CD4-positive, alpha-beta T cell treated with Interleukin-21 for 1 hour (primary cell): Measurements from ENCODE around the gene NOTCH4.
"Not testable (repeated sequence)": the region's sequence is repeated elsewhere in the genome, so short reads cannot be mapped to it uniquely, and the experiment has no call there.

ENCODE experiments used
- DNase-seq: peaks from one replicate; pipeline ENCODE4 v3.0.0-alpha.2; 2020

The NOTCH4 gene

DNA sequence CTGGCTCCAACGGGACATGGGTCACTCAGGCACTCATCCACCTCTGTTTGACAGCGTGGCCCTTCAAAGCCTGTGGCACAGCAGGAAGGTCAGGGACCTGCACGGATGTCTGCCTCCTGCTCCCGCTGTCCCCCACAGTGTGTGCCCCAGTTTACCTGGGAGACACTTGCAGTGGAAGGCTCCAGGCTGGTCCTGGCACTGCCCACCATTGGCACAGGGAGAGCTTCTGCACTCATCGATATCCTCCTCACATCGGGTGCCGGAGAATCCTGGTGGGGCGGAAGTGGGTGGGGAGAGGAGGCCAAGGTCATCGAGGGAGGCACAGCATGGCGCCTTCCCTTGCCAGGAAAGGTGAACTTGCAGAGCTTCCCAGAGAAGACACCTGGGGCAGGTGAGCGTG is 6.9 kb downstream of the NOTCH4 start:
- DNase-seq = no peak

- DNase-seq = no peak
Measured at GRCh38 chr6:32216285-32216684, 7.6 kb downstream of the NOTCH4 start.

GRCh38 chr6:32215617-32216016 is 8.2 kb downstream of the NOTCH4 start:
- no peak for DNase-seq

DNA sequence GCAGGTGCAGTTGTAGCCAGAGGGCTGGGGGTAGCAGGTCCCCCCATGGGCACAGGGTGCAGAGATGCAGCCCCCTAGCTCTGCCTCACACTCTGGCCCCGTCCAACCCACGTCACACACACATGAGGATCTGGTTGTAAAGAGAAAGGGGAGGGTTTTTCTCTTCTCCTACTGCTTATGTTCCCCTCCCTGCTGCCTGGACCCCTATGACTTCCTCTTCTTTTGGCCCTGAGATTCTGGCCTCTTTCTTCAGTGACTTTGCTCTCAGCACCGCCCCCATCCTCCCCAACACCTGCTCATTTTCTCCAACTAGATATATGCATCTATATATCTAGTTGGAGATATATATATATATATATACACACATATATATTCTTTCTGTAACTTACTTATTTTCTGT is 9.7 kb downstream of the NOTCH4 start:
- DNase-seq = no peak

- DNase-seq = no peak
Measured at GRCh38 chr6:32213649-32214048, 10.2 kb downstream of the NOTCH4 start.

- DNase-seq = no peak
Measured at GRCh38 chr6:32212076-32212760, 11.6 kb downstream of the NOTCH4 start.

DNA sequence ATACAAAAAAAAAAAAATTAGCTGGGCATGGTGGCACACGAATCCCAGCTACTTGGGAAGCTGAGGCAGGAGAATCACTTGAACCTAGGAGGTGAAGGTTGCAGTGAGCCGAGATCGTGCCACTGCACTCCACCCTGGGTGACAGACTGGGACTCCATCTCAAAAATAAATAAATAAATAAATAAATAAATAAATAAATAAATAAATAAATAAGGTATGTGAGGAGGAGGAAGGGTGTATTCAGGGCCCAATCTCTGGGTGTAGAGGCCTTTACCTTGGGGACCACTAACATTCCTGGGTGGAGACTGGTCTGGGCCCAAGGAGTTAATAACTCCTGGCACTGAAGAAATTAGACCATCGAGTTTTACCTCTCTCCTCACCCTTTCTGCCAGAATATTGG is 12.4 kb downstream of the NOTCH4 start:
- DNase-seq = not testable (repeated sequence)

- DNase-seq = no peak
Measured at GRCh38 chr6:32210191-32210601, 13.7 kb downstream of the NOTCH4 start.

DNA sequence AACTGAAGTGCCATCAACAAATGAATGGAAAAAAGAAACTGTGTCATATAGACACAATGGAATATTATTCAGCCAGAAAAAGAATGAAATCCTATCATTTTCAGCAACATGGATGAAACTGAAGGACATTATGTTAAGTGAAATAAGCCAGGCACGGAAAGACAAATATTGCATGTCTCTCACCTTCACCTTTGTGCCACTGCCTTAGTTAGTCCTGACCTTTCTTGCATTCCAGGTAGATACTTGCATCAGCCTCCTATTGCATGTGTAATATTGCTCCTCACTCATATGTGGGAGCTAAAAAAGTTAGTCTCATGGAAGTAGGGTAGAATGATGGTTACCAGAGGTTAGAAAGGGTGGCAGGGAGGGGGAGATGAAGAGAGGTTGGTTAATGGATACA is 14.9 kb downstream of the NOTCH4 start:
- no peak for DNase-seq

DNA sequence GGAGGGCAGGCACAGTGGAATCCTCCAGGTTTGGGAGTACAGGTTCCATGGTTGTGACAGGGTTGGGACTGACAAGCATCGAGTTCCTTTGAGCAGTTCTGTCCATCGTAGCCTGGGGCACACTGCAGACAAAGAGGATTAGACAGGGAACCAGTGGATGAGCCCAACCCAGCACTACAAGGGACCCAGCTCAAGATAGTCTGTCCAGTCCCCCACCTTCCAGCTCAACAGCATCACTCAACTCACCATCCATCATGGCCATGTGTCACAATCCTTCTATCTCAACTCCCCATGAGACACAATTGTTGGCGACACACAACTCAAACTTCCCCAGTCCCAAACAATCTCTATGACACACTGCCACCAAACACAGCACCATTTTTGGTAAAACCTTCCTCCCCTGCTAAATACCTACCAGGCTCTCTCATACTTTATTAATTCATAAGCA is 19.6 kb downstream of the NOTCH4 start:
- DNase-seq = no peak

DNA sequence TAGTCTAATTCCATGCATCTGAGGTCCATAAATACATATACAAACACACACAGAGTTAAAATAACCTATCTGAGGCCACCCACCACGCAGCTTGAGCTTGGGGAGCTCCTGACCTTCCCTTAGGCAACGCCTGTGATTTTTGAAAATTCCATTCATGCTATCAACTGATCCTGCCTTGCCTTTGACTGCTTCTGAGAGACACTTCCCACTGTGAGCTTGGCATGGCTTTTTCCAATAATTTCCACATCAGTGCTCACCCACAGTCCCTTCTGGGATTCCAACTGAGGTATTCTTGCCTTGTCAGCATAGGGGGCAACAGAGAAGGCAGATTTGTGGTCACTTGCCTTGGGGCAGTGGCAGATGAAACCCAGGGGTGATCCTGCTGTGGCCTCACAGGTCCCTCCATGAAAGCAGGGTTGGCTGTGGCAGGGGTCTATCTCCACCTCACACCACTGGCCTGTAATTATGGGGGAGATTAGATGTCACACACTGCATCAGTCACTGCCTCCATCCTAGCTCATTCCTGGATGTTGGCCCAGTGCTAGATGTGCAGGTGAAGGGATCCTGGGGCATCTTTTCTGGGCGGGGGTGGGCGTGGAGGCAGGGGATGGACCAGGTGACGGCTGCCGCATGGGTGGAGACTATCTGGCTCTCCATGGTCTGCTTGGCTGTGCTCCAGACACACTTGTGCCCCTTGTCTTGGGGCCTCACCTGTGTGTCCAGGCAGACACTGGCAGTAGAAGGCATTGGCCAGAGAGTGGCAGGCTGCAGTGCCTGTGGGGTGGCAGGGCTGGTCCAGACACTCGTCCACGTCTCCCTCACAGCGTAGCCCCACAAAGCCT is 20.2 kb downstream of the NOTCH4 start:
- DNase-seq = no peak

DNA sequence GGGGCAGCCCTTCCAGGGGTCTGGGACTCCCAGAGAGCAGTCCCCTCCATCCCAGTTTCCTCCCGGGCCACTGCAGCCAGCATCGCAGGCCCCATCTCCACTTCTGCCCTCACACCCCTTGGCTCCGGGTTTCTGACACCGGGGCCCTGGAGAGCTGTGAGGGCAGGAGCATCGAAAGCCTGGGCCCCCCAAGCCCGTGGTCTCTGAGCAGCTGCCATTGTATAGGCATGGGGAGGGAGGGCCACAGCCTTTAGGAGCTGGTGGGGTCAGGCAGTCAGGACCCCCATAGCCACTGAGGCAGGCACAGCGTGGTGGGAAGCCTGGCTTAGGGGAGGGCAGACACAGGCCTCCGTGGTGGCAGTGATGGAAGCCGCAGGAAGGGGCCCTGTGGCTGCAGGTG is 21.7 kb downstream of the NOTCH4 start:
- DNase-seq = no peak

- DNase-seq = no peak
Measured at GRCh38 chr6:32200711-32201475, 23.0 kb downstream of the NOTCH4 start.

DNA sequence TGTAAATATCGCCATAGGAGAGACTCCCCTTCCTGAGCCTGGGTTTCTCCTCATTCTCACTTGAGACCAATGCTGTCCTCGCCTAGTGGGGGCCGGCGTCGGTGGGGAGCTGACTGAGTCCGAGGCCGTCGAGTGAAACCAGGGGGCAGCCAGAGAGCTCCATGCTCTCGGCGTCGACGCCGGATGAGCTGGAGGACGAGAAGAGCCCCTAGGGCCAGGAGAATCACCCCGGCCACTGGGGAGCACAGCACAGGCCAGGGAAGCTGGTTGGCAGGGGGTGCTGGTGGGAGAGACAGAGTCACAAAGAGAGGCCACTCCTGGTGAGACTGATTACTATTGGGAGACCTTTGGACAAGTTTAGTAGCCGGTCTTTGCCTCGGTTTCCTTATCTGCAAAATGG is 25.0 kb downstream of the NOTCH4 start:
- no peak for DNase-seq

DNA sequence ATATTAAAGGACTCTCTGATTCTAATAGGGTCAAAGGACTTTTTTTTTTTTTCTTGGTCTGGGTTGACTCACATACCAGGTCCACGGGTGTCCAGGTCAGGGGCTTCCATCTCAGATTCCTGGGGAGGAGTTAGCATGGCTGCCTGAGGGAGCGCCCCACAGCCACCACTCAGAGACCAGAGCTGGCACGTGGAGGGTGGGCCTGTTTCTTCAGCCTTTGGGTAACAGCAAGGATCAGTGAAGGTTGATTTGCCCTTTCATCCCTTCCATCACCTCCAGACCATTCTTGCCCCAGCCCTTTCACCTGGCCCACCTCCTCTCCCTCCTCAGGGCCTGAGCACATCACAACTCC is 25.5 kb downstream of the NOTCH4 start:
- no peak for DNase-seq

- peak; percentile 32 for DNase-seq
Measured at GRCh38 chr6:32196682-32197616, 26.9 kb downstream of the NOTCH4 start.

- DNase-seq = peak; percentile 79
Measured at GRCh38 chr6:32195902-32196681, 27.8 kb downstream of the NOTCH4 start.

DNA sequence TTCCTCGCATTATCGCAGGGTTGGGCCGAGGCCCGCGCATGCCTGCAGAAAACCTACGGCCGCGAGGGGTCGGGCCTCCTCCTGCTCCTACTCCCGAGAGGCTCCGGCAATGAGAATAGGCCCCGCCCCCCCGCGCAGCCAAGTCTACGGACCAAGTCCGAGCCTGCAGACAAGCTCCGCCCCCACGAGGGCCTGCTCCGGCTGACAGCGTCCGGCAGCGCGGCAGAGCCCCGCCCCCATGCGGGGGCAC is 28.3 kb downstream of the NOTCH4 start:
- peak; percentile 100 for DNase-seq

- peak; percentile 52 for DNase-seq
Measured at GRCh38 chr6:32194825-32195651, 28.8 kb downstream of the NOTCH4 start.

- DNase-seq = no peak
Measured at GRCh38 chr6:32194388-32194787, 29.5 kb downstream of the NOTCH4 start.

DNA sequence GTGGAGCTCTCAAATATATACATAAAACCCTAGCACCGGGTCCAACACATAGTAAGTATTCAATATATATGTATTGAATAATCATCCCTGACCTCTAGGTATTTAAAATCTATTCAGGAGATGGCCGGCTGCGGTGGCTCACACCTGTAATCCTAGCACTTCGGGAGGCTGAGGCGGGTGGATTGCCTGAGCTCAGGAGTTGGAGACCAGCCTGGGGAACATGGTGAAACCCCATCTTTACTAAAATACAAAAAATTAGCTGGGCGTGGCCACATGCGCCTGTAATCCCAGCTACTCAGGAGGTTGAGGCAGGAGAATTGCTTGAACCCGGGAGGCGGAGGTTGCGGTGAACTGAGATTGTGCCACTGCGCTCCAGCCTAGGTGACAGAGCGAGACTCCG is 30.8 kb downstream of the NOTCH4 start:
- DNase-seq = not testable (repeated sequence)
